HepG2 (cell line): Measurements from ENCODE around the gene ACVR2A. TPM values are rescaled to one million over a fixed set of nuclear protein-coding genes. Genes with fewer than 3 reads are reported as not detected.

Source experiments
- KAT2B ChIP-seq: fragments of 150-350 bp; IDR thresholded peaks from 2 replicates; pipeline ENCODE4 v1.6.1; 2014; ENCODE audit warnings: low read depth, low read length, borderline replicate concordance
- NFE2L2 ChIP-seq: fragments of 150-350 bp; IDR thresholded peaks from 2 replicates; pipeline ENCODE4 v1.6.1; 2014; ENCODE audit warnings: low read length
- PAWR ChIP-seq: sonication (generic); formaldehyde crosslinking; IDR thresholded peaks from 2 replicates; pipeline ENCODE4 v1.4.0; 2020; ENCODE audit warnings: missing genetic modification reagents, mild to moderate bottlenecking, borderline replicate concordance
- ZNF607 ChIP-seq: sonication (generic); formaldehyde crosslinking; IDR thresholded peaks from 2 replicates; pipeline ENCODE4 v1.5.1; 2020; ENCODE audit warnings: missing genetic modification reagents, mild to moderate bottlenecking, borderline replicate concordance
- ZNF850 ChIP-seq: sonication (generic); formaldehyde crosslinking; conservative IDR thresholded peaks from 2 replicates; pipeline ENCODE4 v1.9.0; 2021; ENCODE audit warnings: mild to moderate bottlenecking, missing genetic modification reagents
- polyA plus RNA-seq, 8 experiments: library from polyadenylated mRNA; depleted of rRNA in 3 of 8; stranded (reverse) in 7 of 8; unstranded in 1 of 8; fragments of >200 nt; fragmentation: Illumina TruSeq in 4 of 8; extraction: Trizol in 4 of 8; gene quantifications; 2 replicates each; pipeline versions ENCODE4 v1.2.1 to v1.2.3, GENCODE V29; 2011 to 2016; ENCODE audit warnings: low read depth in 4 of 8, missing spikeins in 1 of 8, mixed read lengths in 1 of 8; ENCODE audit not compliant: insufficient read depth in 1 of 8
- total RNA-seq, 5 experiments: library from RNA; depleted of rRNA; stranded (reverse); fragments of >200 nt; fragmentation: Illumina TruSeq; extraction: Trizol; gene quantifications; 2 replicates each; pipeline ENCODE4 v1.2.3, GENCODE V29; 2016; ENCODE audit warnings: low read depth in 1 of 5
- TF ChIP-seq, protein P1 (sequence below): sonication (generic); formaldehyde crosslinking; IDR thresholded peaks from 2 replicates; pipeline ENCODE4 v1.4.0; 2020; ENCODE audit warnings: missing genetic modification reagents
- TF ChIP-seq, protein P2 (sequence below): sonication (generic); formaldehyde crosslinking; IDR thresholded peaks from 2 replicates; pipeline ENCODE4 v1.4.0; 2020; ENCODE audit warnings: missing genetic modification reagents, borderline replicate concordance

ACVR2A gene
- total and polyA plus RNA-seq, 2 of the 13 experiments (the other 11 are each of a cell fraction or from before 2014, with no cell fraction given), result 8.3 to 18.0 TPM

DNA sequence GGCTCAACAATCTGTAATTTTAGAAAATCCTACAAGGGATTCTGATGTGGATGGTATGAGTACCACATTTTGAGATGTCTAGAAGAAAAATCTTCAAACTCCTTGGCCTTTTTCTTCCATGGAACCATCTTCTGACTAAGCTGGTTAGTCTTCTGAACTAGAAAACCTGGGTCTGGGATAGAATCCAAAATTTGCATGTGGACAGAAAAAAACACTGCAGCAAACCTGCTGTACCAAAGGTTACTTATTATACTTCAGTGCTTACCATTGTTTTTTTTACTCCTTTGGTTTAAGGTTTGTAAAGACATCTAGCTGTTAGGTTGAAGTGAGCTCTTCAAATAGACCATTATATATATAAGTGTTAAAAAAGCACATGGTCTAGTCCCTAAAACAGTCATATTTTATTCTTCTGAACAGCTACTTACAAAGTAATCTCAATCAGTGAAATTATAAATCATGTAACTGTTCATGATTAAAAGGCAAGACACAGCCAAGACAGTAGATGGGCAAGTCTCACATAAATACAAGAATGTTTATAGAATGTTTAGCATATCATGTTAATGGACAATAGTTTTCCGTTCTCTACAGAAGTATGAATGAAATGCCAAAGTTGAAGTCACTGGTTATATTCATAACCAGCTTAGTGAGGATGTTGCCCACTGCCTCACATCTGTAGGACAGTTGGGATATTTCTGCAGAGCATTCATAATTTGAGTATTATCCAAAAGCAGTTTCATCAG is 90.2 kb downstream of the ACVR2A start (continued):
- TF ChIP-seq, protein P1, sequence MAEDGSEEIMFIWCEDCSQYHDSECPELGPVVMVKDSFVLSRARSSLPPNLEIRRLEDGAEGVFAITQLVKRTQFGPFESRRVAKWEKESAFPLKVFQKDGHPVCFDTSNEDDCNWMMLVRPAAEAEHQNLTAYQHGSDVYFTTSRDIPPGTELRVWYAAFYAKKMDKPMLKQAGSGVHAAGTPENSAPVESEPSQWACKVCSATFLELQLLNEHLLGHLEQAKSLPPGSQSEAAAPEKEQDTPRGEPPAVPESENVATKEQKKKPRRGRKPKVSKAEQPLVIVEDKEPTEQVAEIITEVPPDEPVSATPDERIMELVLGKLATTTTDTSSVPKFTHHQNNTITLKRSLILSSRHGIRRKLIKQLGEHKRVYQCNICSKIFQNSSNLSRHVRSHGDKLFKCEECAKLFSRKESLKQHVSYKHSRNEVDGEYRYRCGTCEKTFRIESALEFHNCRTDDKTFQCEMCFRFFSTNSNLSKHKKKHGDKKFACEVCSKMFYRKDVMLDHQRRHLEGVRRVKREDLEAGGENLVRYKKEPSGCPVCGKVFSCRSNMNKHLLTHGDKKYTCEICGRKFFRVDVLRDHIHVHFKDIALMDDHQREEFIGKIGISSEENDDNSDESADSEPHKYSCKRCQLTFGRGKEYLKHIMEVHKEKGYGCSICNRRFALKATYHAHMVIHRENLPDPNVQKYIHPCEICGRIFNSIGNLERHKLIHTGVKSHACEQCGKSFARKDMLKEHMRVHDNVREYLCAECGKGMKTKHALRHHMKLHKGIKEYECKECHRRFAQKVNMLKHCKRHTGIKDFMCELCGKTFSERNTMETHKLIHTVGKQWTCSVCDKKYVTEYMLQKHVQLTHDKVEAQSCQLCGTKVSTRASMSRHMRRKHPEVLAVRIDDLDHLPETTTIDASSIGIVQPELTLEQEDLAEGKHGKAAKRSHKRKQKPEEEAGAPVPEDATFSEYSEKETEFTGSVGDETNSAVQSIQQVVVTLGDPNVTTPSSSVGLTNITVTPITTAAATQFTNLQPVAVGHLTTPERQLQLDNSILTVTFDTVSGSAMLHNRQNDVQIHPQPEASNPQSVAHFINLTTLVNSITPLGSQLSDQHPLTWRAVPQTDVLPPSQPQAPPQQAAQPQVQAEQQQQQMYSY (CRISPR knock-in tag), result no peak
- TF ChIP-seq KAT2B (no peak), NFE2L2 (no peak), PAWR (no peak), ZNF607 (CRISPR knock-in tag) (no peak), ZNF850 (no peak)
- TF ChIP-seq, protein P2, sequence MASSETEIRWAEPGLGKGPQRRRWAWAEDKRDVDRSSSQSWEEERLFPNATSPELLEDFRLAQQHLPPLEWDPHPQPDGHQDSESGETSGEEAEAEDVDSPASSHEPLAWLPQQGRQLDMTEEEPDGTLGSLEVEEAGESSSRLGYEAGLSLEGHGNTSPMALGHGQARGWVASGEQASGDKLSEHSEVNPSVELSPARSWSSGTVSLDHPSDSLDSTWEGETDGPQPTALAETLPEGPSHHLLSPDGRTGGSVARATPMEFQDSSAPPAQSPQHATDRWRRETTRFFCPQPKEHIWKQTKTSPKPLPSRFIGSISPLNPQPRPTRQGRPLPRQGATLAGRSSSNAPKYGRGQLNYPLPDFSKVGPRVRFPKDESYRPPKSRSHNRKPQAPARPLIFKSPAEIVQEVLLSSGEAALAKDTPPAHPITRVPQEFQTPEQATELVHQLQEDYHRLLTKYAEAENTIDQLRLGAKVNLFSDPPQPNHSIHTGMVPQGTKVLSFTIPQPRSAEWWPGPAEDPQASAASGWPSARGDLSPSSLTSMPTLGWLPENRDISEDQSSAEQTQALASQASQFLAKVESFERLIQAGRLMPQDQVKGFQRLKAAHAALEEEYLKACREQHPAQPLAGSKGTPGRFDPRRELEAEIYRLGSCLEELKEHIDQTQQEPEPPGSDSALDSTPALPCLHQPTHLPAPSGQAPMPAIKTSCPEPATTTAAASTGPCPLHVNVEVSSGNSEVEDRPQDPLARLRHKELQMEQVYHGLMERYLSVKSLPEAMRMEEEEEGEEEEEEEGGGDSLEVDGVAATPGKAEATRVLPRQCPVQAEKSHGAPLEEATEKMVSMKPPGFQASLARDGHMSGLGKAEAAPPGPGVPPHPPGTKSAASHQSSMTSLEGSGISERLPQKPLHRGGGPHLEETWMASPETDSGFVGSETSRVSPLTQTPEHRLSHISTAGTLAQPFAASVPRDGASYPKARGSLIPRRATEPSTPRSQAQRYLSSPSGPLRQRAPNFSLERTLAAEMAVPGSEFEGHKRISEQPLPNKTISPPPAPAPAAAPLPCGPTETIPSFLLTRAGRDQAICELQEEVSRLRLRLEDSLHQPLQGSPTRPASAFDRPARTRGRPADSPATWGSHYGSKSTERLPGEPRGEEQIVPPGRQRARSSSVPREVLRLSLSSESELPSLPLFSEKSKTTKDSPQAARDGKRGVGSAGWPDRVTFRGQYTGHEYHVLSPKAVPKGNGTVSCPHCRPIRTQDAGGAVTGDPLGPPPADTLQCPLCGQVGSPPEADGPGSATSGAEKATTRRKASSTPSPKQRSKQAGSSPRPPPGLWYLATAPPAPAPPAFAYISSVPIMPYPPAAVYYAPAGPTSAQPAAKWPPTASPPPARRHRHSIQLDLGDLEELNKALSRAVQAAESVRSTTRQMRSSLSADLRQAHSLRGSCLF (CRISPR knock-in tag), result no peak
